ENCODE measurements around the gene SPN. TPM values are rescaled to one million over a fixed set of nuclear protein-coding genes. Genes with fewer than 3 reads are reported as not detected.
"Not testable (repeated sequence)": the region's sequence is repeated elsewhere in the genome, so short reads cannot be mapped to it uniquely, and the experiment has no call there.

The SPN gene
- total and polyA plus RNA-seq, 2 experiments from 2014 or later = not detected

DNA sequence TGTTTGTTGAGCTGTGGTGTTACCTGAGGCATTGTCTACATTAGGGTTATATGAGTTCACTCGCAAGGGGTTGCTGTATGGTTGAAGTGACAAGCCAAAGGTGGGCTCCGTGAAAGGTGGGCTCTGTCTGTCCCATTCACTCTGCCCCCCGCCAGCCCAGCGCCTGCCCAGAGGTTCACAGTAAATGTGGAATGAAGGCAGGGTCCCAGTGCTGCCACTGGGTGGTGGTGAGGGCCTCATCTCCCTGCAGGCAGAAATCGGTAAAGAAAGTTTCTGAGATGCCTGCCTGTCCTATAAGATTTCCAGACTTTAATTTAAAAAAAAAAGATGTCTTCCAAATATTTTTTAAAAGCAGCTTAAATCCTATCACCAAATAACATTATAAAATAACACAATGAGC is 26.7 kb upstream of the SPN start:
- H3K79me2 ChIP-seq (ENCODE audit: insufficient read depth); H3K9me3 ChIP-seq (ENCODE audit: low read depth); H3K9ac ChIP-seq; DNase-seq; H3K27me3 ChIP-seq (replicated peaks; ENCODE audit: insufficient read depth); H2AFZ ChIP-seq; H4K20me1 ChIP-seq (ENCODE audit: insufficient read depth); H3K27ac ChIP-seq; H3K4me3 ChIP-seq; H3K4me1 ChIP-seq (ENCODE audit: insufficient read depth); H3F3A ChIP-seq (ENCODE audit: insufficient read depth); H3K4me2 ChIP-seq (ENCODE audit: unreplicated experiment); H3K36me3 ChIP-seq (ENCODE audit: low read depth); in situ Hi-C loops (cut with MboI); H3K9me2 ChIP-seq (ENCODE audit: insufficient read depth): not testable (repeated sequence)
- WGBS, 2 experiments (ENCODE audit: low coverage in 1 of 2, low lambda C conversion rate in 2 of 2, missing lambda C conversion rate in 2 of 2) = 6% methylated on average over 1 of the region's 5 CpGs; no CpG with 5 or more reads in 1 of the 2 experiments

- in situ Hi-C loops (cut with MboI); H3K9me2 ChIP-seq (ENCODE audit: insufficient read depth); H3K9me3 ChIP-seq (ENCODE audit: low read depth); H3K36me3 ChIP-seq (ENCODE audit: low read depth); H4K20me1 ChIP-seq (ENCODE audit: insufficient read depth); H3K4me1 ChIP-seq (ENCODE audit: insufficient read depth); H2AFZ ChIP-seq; H3K79me2 ChIP-seq (ENCODE audit: insufficient read depth); H3K4me3 ChIP-seq; H3F3A ChIP-seq (ENCODE audit: insufficient read depth); H3K27me3 ChIP-seq (replicated peaks; ENCODE audit: insufficient read depth); H3K4me2 ChIP-seq (ENCODE audit: unreplicated experiment); H3K9ac ChIP-seq; H3K27ac ChIP-seq; DNase-seq: not testable (repeated sequence)
- WGBS, 2 experiments (ENCODE audit: low coverage in 1 of 2, low lambda C conversion rate in 2 of 2, missing lambda C conversion rate in 2 of 2) = 89 to 96% methylated on average over 8 of the region's 8 CpGs
Observed at GRCh38 chr16:29638751-29639150, 24.3 kb upstream of the SPN start.

GRCh38 chr16:29641561-29641960 is 21.5 kb upstream of the SPN start:
- DNase-seq = no peak
- TF ChIP-seq EZH2phosphoT487 (IDR thresholded peaks at IDR 0.05; ENCODE audit: insufficient read depth, low read depth) (no peak), EZH2 (IDR thresholded peaks at IDR 0.05; ENCODE audit: insufficient read depth, poor library complexity, severe bottlenecking) (no peak)
- Histone ChIP-seq H3K4me3 (no peak overlapping the region), H3K9me3 (ENCODE audit: low read depth) (no peaks in the 10 kb centered on the region), H3K4me2 (ENCODE audit: unreplicated experiment) (no peak overlapping the region), H3K27ac (no peak overlapping the region), H3K4me1 (ENCODE audit: insufficient read depth) (no peaks in the 10 kb centered on the region), H3K36me3 (ENCODE audit: low read depth) (no peaks in the 10 kb centered on the region), H3K27me3 (replicated peaks; ENCODE audit: insufficient read depth) (no peaks in the 10 kb centered on the region), H2AFZ (no peak overlapping the region), H4K20me1 (ENCODE audit: insufficient read depth) (no peaks in the 10 kb centered on the region), H3K9me2 (ENCODE audit: insufficient read depth) (no peaks in the 10 kb centered on the region), H3F3A (ENCODE audit: insufficient read depth) (no peaks in the 10 kb centered on the region), H3K9ac (no peak overlapping the region), H3K79me2 (ENCODE audit: insufficient read depth) (no peaks in the 10 kb centered on the region)
- 47 to 53% methylated on average over 3 of the region's 3 CpGs for WGBS, 2 experiments (ENCODE audit: low coverage in 1 of 2, low lambda C conversion rate in 2 of 2, missing lambda C conversion rate in 2 of 2)
- in situ Hi-C loops (cut with MboI) = no loop called here

DNA sequence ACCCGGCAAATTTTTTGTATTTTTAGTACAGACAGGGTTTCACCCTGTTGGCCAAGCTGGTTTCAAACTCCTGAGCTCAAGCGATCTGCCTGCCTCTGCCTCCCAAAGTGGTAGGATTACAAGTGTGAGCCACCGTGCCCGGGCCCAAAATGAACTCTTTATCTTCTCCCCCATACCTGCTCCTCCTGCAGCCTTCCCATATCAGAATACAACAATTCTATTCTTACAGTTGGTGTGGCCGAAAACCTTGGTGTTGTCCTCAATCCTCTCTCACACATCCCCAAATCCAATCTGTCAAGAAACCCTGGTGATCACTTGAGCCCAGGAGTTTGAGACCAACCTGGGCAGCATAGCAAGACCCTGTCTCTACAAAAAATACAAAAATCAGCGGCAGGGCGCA is 19.5 kb upstream of the SPN start:
- 86 to 90% methylated on average over 7 of the region's 7 CpGs for WGBS, 2 experiments (ENCODE audit: low coverage in 1 of 2, low lambda C conversion rate in 2 of 2, missing lambda C conversion rate in 2 of 2)
- no peak overlapping the region for H3K4me3 ChIP-seq
- no peak overlapping the region for H3K9ac ChIP-seq
- H3K9me3 ChIP-seq (ENCODE audit: low read depth) = no peaks in the 10 kb centered on the region
- no peaks in the 10 kb centered on the region for H3K9me2 ChIP-seq (ENCODE audit: insufficient read depth)
- no peak overlapping the region for H3K27ac ChIP-seq
- H3F3A ChIP-seq (ENCODE audit: insufficient read depth) = no peaks in the 10 kb centered on the region
- no peak for TF ChIP-seq EZH2phosphoT487 (IDR thresholded peaks at IDR 0.05; ENCODE audit: insufficient read depth, low read depth)
- no peak for TF ChIP-seq EZH2 (IDR thresholded peaks at IDR 0.05; ENCODE audit: insufficient read depth, poor library complexity, severe bottlenecking)
- H3K79me2 ChIP-seq (ENCODE audit: insufficient read depth) = no peaks in the 10 kb centered on the region
- in situ Hi-C loops (cut with MboI) = no loop called here
- no peak overlapping the region for H3K4me2 ChIP-seq (ENCODE audit: unreplicated experiment)
- H2AFZ ChIP-seq = no peak overlapping the region
- no peak for DNase-seq
- no peaks in the 10 kb centered on the region for H3K27me3 ChIP-seq (replicated peaks; ENCODE audit: insufficient read depth)
- H3K4me1 ChIP-seq (ENCODE audit: insufficient read depth) = no peaks in the 10 kb centered on the region
- no peaks in the 10 kb centered on the region for H4K20me1 ChIP-seq (ENCODE audit: insufficient read depth)
- H3K36me3 ChIP-seq (ENCODE audit: low read depth) = no peaks in the 10 kb centered on the region

- Histone ChIP-seq H3K4me3 (no peak overlapping the region), H3K27ac (no peak overlapping the region), H3K9ac (no peak overlapping the region), H3K4me1 (ENCODE audit: insufficient read depth) (no peaks in the 10 kb centered on the region), H4K20me1 (ENCODE audit: insufficient read depth) (no peaks in the 10 kb centered on the region), H3K36me3 (ENCODE audit: low read depth) (no peaks in the 10 kb centered on the region), H3F3A (ENCODE audit: insufficient read depth) (no peaks in the 10 kb centered on the region), H3K9me3 (ENCODE audit: low read depth) (no peaks in the 10 kb centered on the region), H2AFZ (no peak overlapping the region), H3K4me2 (ENCODE audit: unreplicated experiment) (no peak overlapping the region), H3K79me2 (ENCODE audit: insufficient read depth) (no peaks in the 10 kb centered on the region), H3K9me2 (ENCODE audit: insufficient read depth) (no peaks in the 10 kb centered on the region), H3K27me3 (replicated peaks; ENCODE audit: insufficient read depth) (no peaks in the 10 kb centered on the region)
- TF ChIP-seq EZH2 (IDR thresholded peaks at IDR 0.05; ENCODE audit: insufficient read depth, poor library complexity, severe bottlenecking) (no peak), EZH2phosphoT487 (IDR thresholded peaks at IDR 0.05; ENCODE audit: insufficient read depth, low read depth) (no peak)
- 79 to 84% methylated on average over 9 of the region's 9 CpGs for WGBS, 2 experiments (ENCODE audit: low coverage in 1 of 2, low lambda C conversion rate in 2 of 2, missing lambda C conversion rate in 2 of 2)
- no peak for DNase-seq
- in situ Hi-C loops (cut with MboI) = no loop called here
Observed at GRCh38 chr16:29644338-29644857, 18.6 kb upstream of the SPN start.
